ENCODE measurements around the gene MCUB.
A peak's percentile ranks its signal among the peaks of the same experiment; 100 is the strongest.
"Not testable (repeated sequence)": the region's sequence is repeated elsewhere in the genome, so short reads cannot be mapped to it uniquely, and the experiment has no call there.

The MCUB gene

GRCh38 chr4:109574931-109575804 lies 15.1 kb downstream of the MCUB start:
- Histone ChIP-seq H3K4me1 (peaks cover 29% of the 10 kb centered on the region), H3K27ac (no peak overlapping the region), H3K36me3 (no peaks in the 10 kb centered on the region), H4K20me1 (peaks cover 31% of the 10 kb centered on the region), H3K9ac (no peak overlapping the region), H3K9me3 (no peaks in the 10 kb centered on the region), H3K4me3 (no peak overlapping the region), H3K27me3 (no peaks in the 10 kb centered on the region), H3K4me2 (peak overlapping the region; percentile 52)
- no peak for TF ChIP-seq Cebpa-rat (IDR thresholded peaks at IDR 0.05)

- Histone ChIP-seq H3K4me3 (no peak overlapping the region), H3K9me3 (peaks cover 5% of the 10 kb centered on the region; the same call in 1 of the 2 replicates), H3K4me1 (peaks cover 29% of the 10 kb centered on the region), H3K27me3 (no peaks in the 10 kb centered on the region), H3K4me2 (peak overlapping the region; percentile 6), H3K27ac (no peak overlapping the region), H4K20me1 (peaks cover 31% of the 10 kb centered on the region), H3K36me3 (no peaks in the 10 kb centered on the region), H3K9ac (no peak overlapping the region)
- TF ChIP-seq Cebpa-rat (IDR thresholded peaks at IDR 0.05) = no peak
These were observed 16.4 kb downstream of the MCUB start for GRCh38 chr4:109576462-109576861.

- H3K4me3 ChIP-seq = no peak overlapping the region
- H3K9me3 ChIP-seq = peaks cover 13% of the 10 kb centered on the region
- H3K27ac ChIP-seq = no peak overlapping the region
- H3K9ac ChIP-seq = no peak overlapping the region
- H3K4me1 ChIP-seq = peaks cover 28% of the 10 kb centered on the region
- no peaks in the 10 kb centered on the region for H3K36me3 ChIP-seq
- no peak for TF ChIP-seq Cebpa-rat (IDR thresholded peaks at IDR 0.05)
- peaks cover 22% of the 10 kb centered on the region for H4K20me1 ChIP-seq
- no peak overlapping the region for H3K4me2 ChIP-seq
- H3K27me3 ChIP-seq = no peaks in the 10 kb centered on the region
These were observed 18.8 kb downstream of the MCUB start for GRCh38 chr4:109578846-109579245.

GRCh38 chr4:109579997-109580396 lies 20.0 kb downstream of the MCUB start:
- H3K9ac ChIP-seq, H3K27ac ChIP-seq, H3K4me2 ChIP-seq, H3K36me3 ChIP-seq, H3K4me3 ChIP-seq, H3K27me3 ChIP-seq: not testable (repeated sequence)
- H4K20me1 ChIP-seq = peaks cover 11% of the 10 kb centered on the region
- H3K4me1 ChIP-seq = peaks cover 17% of the 10 kb centered on the region
- peaks cover 13% of the 10 kb centered on the region for H3K9me3 ChIP-seq

- Histone ChIP-seq H3K4me2 (no peak overlapping the region), H3K9me3 (0 out of 2 replicates have a peak, but pooled peaks cover 7% of the 10 kb centered on the region), H3K4me3 (no peak overlapping the region), H3K27ac (no peak overlapping the region), H3K9ac (no peak overlapping the region), H3K27me3 (no peaks in the 10 kb centered on the region), H4K20me1 (no peaks in the 10 kb centered on the region), H3K4me1 (peaks cover 10% of the 10 kb centered on the region), H3K36me3 (no peaks in the 10 kb centered on the region)
- no peak for TF ChIP-seq Cebpa-rat (IDR thresholded peaks at IDR 0.05)
These were observed 28.1 kb downstream of the MCUB start for GRCh38 chr4:109588176-109588575.

- Histone ChIP-seq H3K4me3 (no peak overlapping the region), H3K4me1 (peaks cover 10% of the 10 kb centered on the region), H3K27me3 (no peaks in the 10 kb centered on the region), H3K36me3 (no peaks in the 10 kb centered on the region), H4K20me1 (no peaks in the 10 kb centered on the region), H3K4me2 (no peak overlapping the region), H3K27ac (no peak overlapping the region), H3K9ac (no peak overlapping the region), H3K9me3 (0 out of 2 replicates have a peak, but pooled peaks cover 7% of the 10 kb centered on the region)
- TF ChIP-seq Cebpa-rat (IDR thresholded peaks at IDR 0.05) = no peak
These were observed 29.1 kb downstream of the MCUB start for GRCh38 chr4:109589119-109589518.

- Histone ChIP-seq H3K4me3 (no peak overlapping the region), H3K9me3 (0 out of 2 replicates have a peak, but pooled peaks cover 7% of the 10 kb centered on the region), H3K27me3 (no peaks in the 10 kb centered on the region), H3K36me3 (no peaks in the 10 kb centered on the region), H4K20me1 (no peaks in the 10 kb centered on the region), H3K27ac (no peak overlapping the region), H3K4me2 (no peak overlapping the region), H3K4me1 (peaks cover 10% of the 10 kb centered on the region), H3K9ac (no peak overlapping the region)
- no peak for TF ChIP-seq Cebpa-rat (IDR thresholded peaks at IDR 0.05)
These were observed 29.6 kb downstream of the MCUB start for GRCh38 chr4:109589605-109590004.

GRCh38 chr4:109590905-109591304 lies 30.9 kb downstream of the MCUB start:
- no peaks in the 10 kb centered on the region for H4K20me1 ChIP-seq
- H3K9me3 ChIP-seq = 0 out of 2 replicates have a peak, but pooled peaks cover 7% of the 10 kb centered on the region
- H3K27me3 ChIP-seq = no peaks in the 10 kb centered on the region
- no peaks in the 10 kb centered on the region for H3K36me3 ChIP-seq
- no peak overlapping the region for H3K9ac ChIP-seq
- H3K4me1 ChIP-seq = peaks cover 10% of the 10 kb centered on the region
- no peak overlapping the region for H3K27ac ChIP-seq
- TF ChIP-seq Cebpa-rat (IDR thresholded peaks at IDR 0.05) = no peak
- H3K4me2 ChIP-seq = peak overlapping the region; percentile 4
- H3K4me3 ChIP-seq = no peak overlapping the region

GRCh38 chr4:109592367-109592766 lies 32.3 kb downstream of the MCUB start:
- Histone ChIP-seq H4K20me1 (no peaks in the 10 kb centered on the region), H3K4me1 (peaks cover 10% of the 10 kb centered on the region), H3K9ac (no peak overlapping the region), H3K4me2 (no peak overlapping the region), H3K27ac (no peak overlapping the region), H3K36me3 (no peaks in the 10 kb centered on the region), H3K9me3 (0 out of 2 replicates have a peak, but pooled peaks cover under 1% of the 10 kb centered on the region), H3K27me3 (no peaks in the 10 kb centered on the region), H3K4me3 (no peak overlapping the region)
- TF ChIP-seq Cebpa-rat (IDR thresholded peaks at IDR 0.05) = no peak

- not testable (repeated sequence) for H4K20me1 ChIP-seq, H3K9ac ChIP-seq, H3K4me1 ChIP-seq, H3K4me3 ChIP-seq, H3K9me3 ChIP-seq, H3K27me3 ChIP-seq, H3K4me2 ChIP-seq, H3K27ac ChIP-seq, H3K36me3 ChIP-seq
These were observed 35.1 kb downstream of the MCUB start for GRCh38 chr4:109595123-109595522.

- peaks cover 13% of the 10 kb centered on the region for H3K9me3 ChIP-seq
- H3K9ac ChIP-seq, H3K4me2 ChIP-seq, H3K4me1 ChIP-seq, H3K27me3 ChIP-seq, H4K20me1 ChIP-seq, H3K4me3 ChIP-seq, H3K36me3 ChIP-seq, H3K27ac ChIP-seq: not testable (repeated sequence)
These were observed 36.5 kb downstream of the MCUB start for GRCh38 chr4:109596420-109597085.
